GM19395 (cell line): ENCODE measurements around the gene LDB2.

Experiments
- ATAC-seq: cut with Tn5 transposase; IDR thresholded peaks from one replicate; pipeline ENCODE4 v1.9.1; 2021; ENCODE audit warnings: mild to moderate bottlenecking, moderate library complexity; ENCODE audit not compliant: unreplicated experiment

Gene LDB2

GRCh38 chr4:16844816-16845586, 53.4 kb downstream of the LDB2 start:
- ATAC-seq, result no peak

GRCh38 chr4:16843831-16844508, 54.5 kb downstream of the LDB2 start:
- no peak for ATAC-seq

- no peak for ATAC-seq
Observed at GRCh38 chr4:16838226-16838875, 60.1 kb downstream of the LDB2 start.

- ATAC-seq, result no peak
Observed at GRCh38 chr4:16837475-16837874, 61.0 kb downstream of the LDB2 start.

- ATAC-seq, result no peak
Observed at GRCh38 chr4:16836324-16836723, 62.1 kb downstream of the LDB2 start.

- no peak for ATAC-seq
Observed at GRCh38 chr4:16835597-16836247, 62.7 kb downstream of the LDB2 start.

- ATAC-seq, result no peak
Observed at GRCh38 chr4:16834814-16835213, 63.6 kb downstream of the LDB2 start.

GRCh38 chr4:16833722-16834121, 64.7 kb downstream of the LDB2 start:
- no peak for ATAC-seq

- ATAC-seq, result no peak
Observed at GRCh38 chr4:16830081-16830480, 68.4 kb downstream of the LDB2 start.

GRCh38 chr4:16827794-16828724, 70.4 kb downstream of the LDB2 start:
- ATAC-seq, result no peak

GRCh38 chr4:16827045-16827444, 71.4 kb downstream of the LDB2 start:
- no peak for ATAC-seq

GRCh38 chr4:16826406-16826910, 72.0 kb downstream of the LDB2 start:
- ATAC-seq, result no peak

GRCh38 chr4:16824278-16824806, 74.1 kb downstream of the LDB2 start:
- no peak for ATAC-seq

- no peak for ATAC-seq
Observed at GRCh38 chr4:16820329-16820728, 78.1 kb downstream of the LDB2 start.

- no peak for ATAC-seq
Observed at GRCh38 chr4:16819652-16820051, 78.8 kb downstream of the LDB2 start.

GRCh38 chr4:16818005-16818404, 80.4 kb downstream of the LDB2 start:
- ATAC-seq, result no peak

- ATAC-seq, result no peak
Observed at GRCh38 chr4:16817286-16817685, 81.2 kb downstream of the LDB2 start.

- ATAC-seq, result no peak
Observed at GRCh38 chr4:16814361-16814760, 84.1 kb downstream of the LDB2 start.

GRCh38 chr4:16812041-16812440, 86.4 kb downstream of the LDB2 start:
- no peak for ATAC-seq

- ATAC-seq, result no peak
Observed at GRCh38 chr4:16809943-16810342, 88.5 kb downstream of the LDB2 start.
